ENCODE data around the gene CARF. TPM values are rescaled to one million over a fixed set of nuclear protein-coding genes. Genes with fewer than 3 reads are reported as not detected.
A peak's percentile ranks its signal among the peaks of the same experiment; 100 is the strongest.
"Not testable (repeated sequence)": the region's sequence is repeated elsewhere in the genome, so short reads cannot be mapped to it uniquely, and the experiment has no call there.

Gene CARF
- total RNA-seq, 2 donors from 2014 or later, result 10.5 to 25.6 TPM

DNA sequence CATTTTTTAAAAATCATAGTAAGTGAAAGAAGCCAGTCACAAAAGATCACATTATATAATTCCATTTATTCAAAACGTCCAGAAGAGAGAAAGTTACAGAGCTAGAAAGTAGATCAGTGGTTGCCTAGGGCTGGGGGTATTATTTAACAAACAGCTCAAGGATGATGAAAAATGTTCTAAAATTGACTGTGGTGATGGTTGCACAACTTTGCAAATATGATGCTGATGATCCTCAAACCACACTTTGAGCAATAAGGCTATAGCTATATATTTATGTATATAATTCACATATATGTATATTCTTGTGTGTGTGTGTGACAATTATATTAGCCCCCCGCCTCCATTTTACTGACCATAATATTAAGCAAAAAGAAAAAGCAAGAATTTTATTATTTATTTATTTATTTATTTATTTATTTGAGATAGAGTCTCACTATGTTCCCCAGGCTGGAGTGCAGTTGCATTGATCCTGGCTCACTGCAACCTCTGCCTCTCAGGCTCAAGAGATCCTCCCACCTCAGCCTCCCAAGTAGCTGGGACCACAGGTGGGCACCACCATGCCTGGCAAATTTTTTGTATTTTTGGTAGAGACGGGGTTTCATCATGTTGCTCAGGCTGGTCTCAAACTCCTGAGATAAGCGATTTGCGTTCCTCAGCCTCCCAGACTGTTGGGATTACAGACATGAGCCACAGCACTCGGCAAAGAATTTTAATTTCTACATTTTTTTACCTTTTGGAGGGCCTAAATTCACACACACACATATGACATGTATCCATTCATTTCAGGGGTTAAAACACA lies 2.5 kb upstream of the CARF start:
- Histone ChIP-seq H3K27ac (no peak overlapping the region), H3K27me3 (replicated peaks; ENCODE audit: insufficient read depth) (no peaks in the 10 kb centered on the region), H3K4me3 (no peak overlapping the region), H3K36me3 (no peaks in the 10 kb centered on the region), H3K9me3 (no peaks in the 10 kb centered on the region), H3K4me1 (ENCODE audit: control insufficient read depth in 1 of 2, low read depth in 2 of 2) (peaks cover 13 to 20% of the 10 kb centered on the region in 2 donors)
- ATAC-seq (ENCODE audit: insufficient number of reproducible peaks, low FRiP score, low read depth), result no peak
- TF ChIP-seq, protein P1, sequence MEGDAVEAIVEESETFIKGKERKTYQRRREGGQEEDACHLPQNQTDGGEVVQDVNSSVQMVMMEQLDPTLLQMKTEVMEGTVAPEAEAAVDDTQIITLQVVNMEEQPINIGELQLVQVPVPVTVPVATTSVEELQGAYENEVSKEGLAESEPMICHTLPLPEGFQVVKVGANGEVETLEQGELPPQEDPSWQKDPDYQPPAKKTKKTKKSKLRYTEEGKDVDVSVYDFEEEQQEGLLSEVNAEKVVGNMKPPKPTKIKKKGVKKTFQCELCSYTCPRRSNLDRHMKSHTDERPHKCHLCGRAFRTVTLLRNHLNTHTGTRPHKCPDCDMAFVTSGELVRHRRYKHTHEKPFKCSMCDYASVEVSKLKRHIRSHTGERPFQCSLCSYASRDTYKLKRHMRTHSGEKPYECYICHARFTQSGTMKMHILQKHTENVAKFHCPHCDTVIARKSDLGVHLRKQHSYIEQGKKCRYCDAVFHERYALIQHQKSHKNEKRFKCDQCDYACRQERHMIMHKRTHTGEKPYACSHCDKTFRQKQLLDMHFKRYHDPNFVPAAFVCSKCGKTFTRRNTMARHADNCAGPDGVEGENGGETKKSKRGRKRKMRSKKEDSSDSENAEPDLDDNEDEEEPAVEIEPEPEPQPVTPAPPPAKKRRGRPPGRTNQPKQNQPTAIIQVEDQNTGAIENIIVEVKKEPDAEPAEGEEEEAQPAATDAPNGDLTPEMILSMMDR (IDR thresholded peaks at IDR 0.05), result no peak
- DNase-seq (ENCODE audit: low spot score), result no peak

DNA sequence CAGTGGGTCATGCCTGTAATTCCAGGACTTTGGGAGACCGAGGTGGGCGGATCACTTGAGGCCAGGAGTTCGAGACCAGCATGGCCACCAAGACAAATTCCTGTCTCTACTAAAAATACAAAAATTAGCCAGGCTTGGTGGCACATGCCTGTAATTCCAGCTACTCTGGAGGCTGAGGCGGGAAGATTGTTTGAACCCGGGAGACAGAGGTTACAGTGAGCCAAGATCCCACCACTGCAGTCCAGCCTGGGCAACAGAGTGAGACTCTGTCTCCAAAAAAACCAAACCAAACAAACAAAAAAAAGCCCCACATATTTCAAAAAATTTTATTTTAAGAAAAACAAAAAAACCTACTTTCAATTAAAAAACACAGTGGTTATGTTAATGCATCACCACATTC lies 1.8 kb upstream of the CARF start:
- H3K27me3 ChIP-seq (replicated peaks; ENCODE audit: insufficient read depth); H3K9me3 ChIP-seq; DNase-seq (ENCODE audit: low spot score); H3K36me3 ChIP-seq; ATAC-seq (ENCODE audit: insufficient number of reproducible peaks, low FRiP score, low read depth); H3K27ac ChIP-seq: not testable (repeated sequence)
- Histone ChIP-seq H3K4me1 (ENCODE audit: control insufficient read depth in 1 of 2, low read depth in 2 of 2) (peaks cover 13 to 20% of the 10 kb centered on the region in 2 donors), H3K4me3 (peak overlapping the region; percentile 82)

DNA sequence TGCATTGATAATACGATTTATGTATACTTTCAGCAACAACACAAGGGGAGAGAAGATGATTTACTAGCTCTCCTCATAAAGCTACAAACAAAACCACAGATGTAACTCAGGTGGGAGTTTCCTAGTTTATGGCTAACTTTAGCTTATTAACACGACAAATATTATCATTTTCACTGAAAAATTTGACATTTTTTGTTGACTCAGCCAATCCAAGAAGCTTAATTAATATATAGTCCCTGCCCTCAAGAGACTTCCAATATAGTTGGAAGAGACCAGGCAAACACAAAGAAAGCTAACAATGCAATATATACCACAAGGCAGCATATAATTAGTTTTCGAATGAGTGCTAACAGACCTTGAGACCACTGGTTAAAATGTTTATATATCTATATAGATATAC lies 1.4 kb upstream of the CARF start:
- ATAC-seq (ENCODE audit: insufficient number of reproducible peaks, low FRiP score, low read depth), result no peak
- no peak overlapping the region for H3K27ac ChIP-seq

DNA sequence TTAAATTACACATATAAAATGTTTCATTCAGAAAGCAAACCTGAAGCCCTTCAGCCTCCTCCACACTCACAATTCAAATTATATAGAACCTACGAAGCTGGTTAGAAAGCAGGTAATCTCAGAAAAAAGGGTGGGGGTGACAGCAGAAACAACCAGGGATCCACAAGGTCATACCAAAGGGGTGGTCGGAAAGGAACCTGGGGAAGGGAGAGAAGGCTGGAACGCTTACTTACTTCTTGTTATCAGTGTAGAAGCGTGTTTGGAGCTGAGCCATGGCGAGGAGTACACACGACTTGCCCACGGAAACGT lies 918 bp upstream of the CARF start:
- Histone ChIP-seq H3K9me3 (no peaks in the 10 kb centered on the region), H3K36me3 (no peaks in the 10 kb centered on the region), H3K4me3 (peak overlapping the region; percentile 82), H3K27ac (peak overlapping the region; percentile 79 to 90), H3K4me1 (ENCODE audit: control insufficient read depth in 1 of 2, low read depth in 2 of 2) (peaks cover 13 to 20% of the 10 kb centered on the region in 2 donors), H3K27me3 (replicated peaks; ENCODE audit: insufficient read depth) (no peaks in the 10 kb centered on the region)
- DNase-seq (ENCODE audit: low spot score), result no peak
- ATAC-seq (ENCODE audit: insufficient number of reproducible peaks, low FRiP score, low read depth), result no peak
- TF ChIP-seq, protein P1 (IDR thresholded peaks at IDR 0.05), result no peak

More for the DNA sequence above, 1.4 kb upstream of the CARF start:
- Histone ChIP-seq H3K27me3 (replicated peaks; ENCODE audit: insufficient read depth) (no peaks in the 10 kb centered on the region), H3K9me3 (no peaks in the 10 kb centered on the region), H3K4me3 (peak overlapping the region; percentile 82), H3K4me1 (ENCODE audit: control insufficient read depth in 1 of 2, low read depth in 2 of 2) (peaks cover 13 to 20% of the 10 kb centered on the region in 2 donors), H3K36me3 (no peaks in the 10 kb centered on the region)
- TF ChIP-seq, protein P1 (IDR thresholded peaks at IDR 0.05), result no peak
- DNase-seq (ENCODE audit: low spot score), result no peak

DNA sequence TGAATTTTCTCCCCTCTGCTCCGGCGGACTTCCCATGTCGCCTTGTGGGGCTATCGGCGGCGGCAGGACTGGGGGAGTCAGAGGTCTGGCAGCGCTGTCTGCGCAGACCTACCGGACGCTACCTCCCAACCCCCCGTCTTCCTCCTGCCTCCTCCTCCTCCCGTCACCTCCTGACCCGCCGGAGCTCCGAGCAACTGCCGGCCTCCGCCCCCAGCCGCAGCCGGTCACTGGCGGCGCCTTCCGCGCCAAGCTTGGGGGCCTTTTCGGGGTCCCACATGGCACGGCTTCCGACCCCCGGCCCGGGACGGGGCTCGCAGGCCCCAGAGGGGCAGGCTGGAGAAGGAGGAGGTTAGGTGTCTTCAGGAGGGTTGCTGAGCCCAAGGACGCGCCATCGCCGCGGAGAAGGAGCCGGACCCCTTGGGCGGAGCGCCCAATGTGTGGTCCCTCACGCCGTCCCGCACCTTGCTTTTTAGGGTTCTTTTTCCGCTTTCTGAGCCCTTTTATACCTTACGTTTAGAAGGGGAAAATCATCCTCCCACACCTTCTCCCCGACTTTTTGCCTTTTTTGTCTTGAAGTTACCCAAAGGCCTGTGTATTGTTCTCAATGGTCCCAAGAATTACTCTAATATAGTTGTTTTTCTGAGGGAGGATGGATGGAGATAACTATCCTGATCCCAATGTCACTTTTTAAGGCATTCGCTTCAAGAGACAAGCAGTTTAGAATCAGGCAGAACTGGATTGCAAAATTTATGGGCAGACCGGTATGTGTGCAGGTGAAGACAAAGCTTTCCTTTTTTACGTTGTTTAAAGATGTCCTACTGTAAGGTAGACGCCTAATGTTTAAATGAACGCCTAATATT lies 497 bp downstream of the CARF start:
- Histone ChIP-seq H3K27ac (peak overlapping the region; percentile 79 to 90), H3K4me3 (peak overlapping the region; percentile 82), H3K4me1 (ENCODE audit: control insufficient read depth in 1 of 2, low read depth in 2 of 2) (peaks cover 13 to 20% of the 10 kb centered on the region in 2 donors)
- not testable (repeated sequence) for H3K27me3 ChIP-seq (replicated peaks; ENCODE audit: insufficient read depth); H3K36me3 ChIP-seq; H3K9me3 ChIP-seq; DNase-seq (ENCODE audit: low spot score)
- ATAC-seq (ENCODE audit: insufficient number of reproducible peaks, low FRiP score, low read depth), result peak; percentile 40

DNA sequence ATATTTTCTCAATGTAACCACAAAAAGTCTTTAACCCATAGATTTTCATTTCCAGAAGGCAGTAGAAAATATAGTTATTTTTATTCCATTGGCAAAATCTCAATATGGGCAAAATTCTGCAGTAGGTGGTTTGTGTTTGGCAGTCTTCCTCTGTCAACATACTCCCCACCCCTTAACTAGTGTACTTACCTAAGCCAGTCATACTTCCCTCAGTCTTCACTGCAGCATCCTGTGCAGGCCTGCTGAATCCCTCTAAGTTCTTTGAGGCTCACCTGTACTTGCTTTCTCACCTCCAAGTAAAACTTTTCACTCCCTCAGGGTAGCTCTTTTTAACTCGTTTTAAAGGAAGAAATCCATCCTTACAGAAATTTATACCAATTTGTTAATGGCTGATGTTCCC lies 6.8 kb downstream of the CARF start:
- Histone ChIP-seq H3K4me3 (no peak overlapping the region), H3K27ac (no peak overlapping the region), H3K4me1 (ENCODE audit: control insufficient read depth in 1 of 2, low read depth in 2 of 2) (no peaks in the 10 kb centered on the region), H3K27me3 (replicated peaks; ENCODE audit: insufficient read depth) (no peaks in the 10 kb centered on the region), H3K36me3 (peaks cover 8% of the 10 kb centered on the region), H3K9me3 (no peaks in the 10 kb centered on the region)
- TF ChIP-seq, protein P1 (IDR thresholded peaks at IDR 0.05), result no peak
- ATAC-seq (ENCODE audit: insufficient number of reproducible peaks, low FRiP score, low read depth) (no peak), DNase-seq (ENCODE audit: low spot score) (no peak)
